HL-60 (cell line): Measurements from ENCODE around the gene FHIT.

ENCODE experiments used
- DNase-seq, 2 experiments: peaks; one replicate each; pipeline ENCODE4 v3.0.0-alpha.2; 2010 to 2020; ENCODE audit warnings: low read depth in 1 of 2, low spot score in 1 of 2
- H3K27ac ChIP-seq: fragments of 250-450 bp; sonication (Bioruptor Pico); replicated peaks from 2 replicates; pipeline ENCODE4 v1.5.1; 2020; ENCODE audit warnings: mild to moderate bottlenecking, moderate library complexity
- H3K27me3 ChIP-seq: fragments of 250-450 bp; sonication (Bioruptor Pico); 2 replicates; pipeline ENCODE4 v1.5.1; 2021; ENCODE audit warnings: mild to moderate bottlenecking, moderate library complexity; ENCODE audit not compliant: insufficient read depth, poor library complexity, severe bottlenecking
- H3K4me3 ChIP-seq: replicated peaks from 2 replicates; pipeline ENCODE4 v1.5.1; 2011; ENCODE audit warnings: mild to moderate bottlenecking, control low read depth, low read length; ENCODE audit not compliant: insufficient read depth
- CTCF ChIP-seq: IDR thresholded peaks from one replicate; pipeline ENCODE4 v1.5.1; 2011; ENCODE audit warnings: low read length, control low read depth, inconsistent platforms; ENCODE audit not compliant: insufficient read depth
- GABPA ChIP-seq: IDR thresholded peaks from 2 replicates; pipeline ENCODE4 v1.6.1; 2012; ENCODE audit warnings: low read depth
- POLR2AphosphoS5 ChIP-seq: IDR thresholded peaks from 2 replicates; pipeline ENCODE4 v1.6.1; 2012; ENCODE audit warnings: low read depth
- REST ChIP-seq: IDR thresholded peaks from 2 replicates; pipeline ENCODE4 v1.6.1; 2012; ENCODE audit warnings: low read depth; ENCODE audit not compliant: insufficient replicate concordance
- SPI1 ChIP-seq: IDR thresholded peaks from 2 replicates; pipeline ENCODE4 v1.6.1; 2012; ENCODE audit warnings: low read depth, mild to moderate bottlenecking, borderline replicate concordance

Gene FHIT

GRCh38 chr3:60957541-60957940, 293.7 kb downstream of the FHIT start:
- no peak overlapping the region for H3K27ac ChIP-seq
- H3K27me3 ChIP-seq, result no peaks in the 10 kb centered on the region
- H3K4me3 ChIP-seq, result no peak overlapping the region
- TF ChIP-seq REST (no peak), SPI1 (no peak), GABPA (no peak), POLR2AphosphoS5 (no peak)
- DNase-seq, result no peak

GRCh38 chr3:60956729-60957128, 294.5 kb downstream of the FHIT start:
- no peak for TF ChIP-seq CTCF
- no peak for TF ChIP-seq SPI1
- no peak for TF ChIP-seq POLR2AphosphoS5
- TF ChIP-seq GABPA, result no peak
- no peak for TF ChIP-seq REST
- DNase-seq, result no peak
- no peak overlapping the region for H3K27ac ChIP-seq
- no peaks in the 10 kb centered on the region for H3K27me3 ChIP-seq
- H3K4me3 ChIP-seq, result no peak overlapping the region

- no peaks in the 10 kb centered on the region for H3K27me3 ChIP-seq
- H3K4me3 ChIP-seq, result no peak overlapping the region
- DNase-seq, result no peak
- H3K27ac ChIP-seq, result no peak overlapping the region
- TF ChIP-seq POLR2AphosphoS5 (no peak), REST (no peak), GABPA (no peak), CTCF (no peak)
Observed at GRCh38 chr3:60955034-60955433, 296.2 kb downstream of the FHIT start.

- no peak for TF ChIP-seq CTCF
- TF ChIP-seq GABPA, result no peak
- no peak for TF ChIP-seq REST
- no peak for TF ChIP-seq POLR2AphosphoS5
- no peak for TF ChIP-seq SPI1
- H3K4me3 ChIP-seq, result no peak overlapping the region
Observed at GRCh38 chr3:60954048-60954447, 297.2 kb downstream of the FHIT start.

More at GRCh38 chr3:60954048-60954447, 297.2 kb downstream of the FHIT start:
- no peaks in the 10 kb centered on the region for H3K27me3 ChIP-seq
- DNase-seq, result no peak
- H3K27ac ChIP-seq, result no peak overlapping the region
